Adipose tissue (tissue), 3 donors: Measurements from ENCODE around the gene RYR2. TPM values are rescaled to one million over a fixed set of nuclear protein-coding genes. Genes with fewer than 3 reads are reported as not detected.

ENCODE experiments used
- H3K27ac ChIP-seq: one replicate; pipeline ENCODE4 v1.5.1; 2013; ENCODE audit warnings: low read depth, low read length
- WGBS, 3 donors: extraction: QIAGEN DNeasy Blood & Tissue Kit; methylation state at CpG; one replicate each; pipeline ENCODE4 v1.1.7; 2013; 5-methylcytosine and 5-hydroxymethylcytosine counted together
- polyA plus RNA-seq, 3 donors: library from polyadenylated mRNA; stranded (reverse); fragments of 200-250 nt; gene quantifications; one replicate each; pipeline ENCODE4 v1.2.3, GENCODE V29; 2013
- donor health status: healthy with polysubstance abuse.
- donor health status: Bipolar disorder and iron deficiency.
- donor health status: healthy.

RYR2 gene
- polyA plus RNA-seq, 3 donors: 0.23 to 1.1 (median 0.36) TPM

- 48 to 85% (median 76%) methylated on average over 3 of the region's 3 CpGs for WGBS, 3 donors
Observed at GRCh38 chr1:237429252-237429651, 387.3 kb downstream of the RYR2 start.

GRCh38 chr1:237431448-237431847 is 389.5 kb downstream of the RYR2 start:
- H3K27ac ChIP-seq: no peak overlapping the region

More at GRCh38 chr1:237429252-237429651, 387.3 kb downstream of the RYR2 start:
- H3K27ac ChIP-seq: no peak overlapping the region

GRCh38 chr1:237440346-237440745 is 398.4 kb downstream of the RYR2 start:
- 39 to 90% (median 71%) methylated on average over 2 of the region's 2 CpGs for WGBS, 3 donors

GRCh38 chr1:237444120-237444790 is 402.3 kb downstream of the RYR2 start:
- H3K27ac ChIP-seq: no peak overlapping the region
- 58 to 71% (median 60%) methylated on average over 3 of the region's 3 CpGs for WGBS, 3 donors

More at GRCh38 chr1:237440346-237440745, 398.4 kb downstream of the RYR2 start:
- H3K27ac ChIP-seq: no peak overlapping the region

- 82 to 89% (median 88%) methylated on average over 7 of the region's 7 CpGs for WGBS, 3 donors
Observed at GRCh38 chr1:237448042-237448441, 406.1 kb downstream of the RYR2 start.

GRCh38 chr1:237457573-237457972 is 415.6 kb downstream of the RYR2 start:
- 66 to 84% (median 81%) methylated on average over 3 of the region's 3 CpGs for WGBS, 3 donors

More at GRCh38 chr1:237448042-237448441, 406.1 kb downstream of the RYR2 start:
- no peak overlapping the region for H3K27ac ChIP-seq

GRCh38 chr1:237467320-237467719 is 425.3 kb downstream of the RYR2 start:
- 45 to 48% (median 47%) methylated on average over 3 of the region's 3 CpGs for WGBS, 3 donors
- no peak overlapping the region for H3K27ac ChIP-seq

More at GRCh38 chr1:237457573-237457972, 415.6 kb downstream of the RYR2 start:
- H3K27ac ChIP-seq: no peak overlapping the region

- 59 to 68% (median 64%) methylated on average over 7 of the region's 7 CpGs for WGBS, 3 donors
- H3K27ac ChIP-seq: no peak overlapping the region
Observed at GRCh38 chr1:237470712-237471338, 428.8 kb downstream of the RYR2 start.

GRCh38 chr1:237471377-237471776 is 429.4 kb downstream of the RYR2 start:
- H3K27ac ChIP-seq: no peak overlapping the region
- WGBS, 3 donors: 0 to 87% (median 48%) methylated on average over 1 of the region's 1 CpG

GRCh38 chr1:237471956-237472355 is 430.0 kb downstream of the RYR2 start:
- H3K27ac ChIP-seq: no peak overlapping the region
- 0 to 67% (median 33%) methylated on average over 2 of the region's 2 CpGs for WGBS, 3 donors

GRCh38 chr1:237473854-237474253 is 431.9 kb downstream of the RYR2 start:
- WGBS, 3 donors: 58 to 91% (median 83%) methylated on average over 5 of the region's 5 CpGs

GRCh38 chr1:237478082-237478481 is 436.1 kb downstream of the RYR2 start:
- 37 to 76% (median 75%) methylated on average over 4 of the region's 4 CpGs for WGBS, 3 donors
- no peak overlapping the region for H3K27ac ChIP-seq

More at GRCh38 chr1:237473854-237474253, 431.9 kb downstream of the RYR2 start:
- H3K27ac ChIP-seq: no peak overlapping the region

- WGBS, 3 donors: 77 to 87% (median 85%) methylated on average over 3 of the region's 3 CpGs
- H3K27ac ChIP-seq: no peak overlapping the region
Observed at GRCh38 chr1:237478842-237479241, 436.9 kb downstream of the RYR2 start.

- H3K27ac ChIP-seq: no peak overlapping the region
- 87 to 95% (median 88%) methylated on average over 2 of the region's 2 CpGs for WGBS, 3 donors
Observed at GRCh38 chr1:237482777-237483176, 440.8 kb downstream of the RYR2 start.

GRCh38 chr1:237492359-237492758 is 450.4 kb downstream of the RYR2 start:
- 47 to 50% (median 49%) methylated on average over 1 of the region's 1 CpG for WGBS, 3 donors

GRCh38 chr1:237500566-237500965 is 458.6 kb downstream of the RYR2 start:
- 77 to 82% (median 78%) methylated on average over 6 of the region's 6 CpGs for WGBS, 3 donors
- no peak overlapping the region for H3K27ac ChIP-seq

More at GRCh38 chr1:237492359-237492758, 450.4 kb downstream of the RYR2 start:
- no peak overlapping the region for H3K27ac ChIP-seq

GRCh38 chr1:237503292-237503691 is 461.3 kb downstream of the RYR2 start:
- 77 to 88% (median 85%) methylated on average over 8 of the region's 8 CpGs for WGBS, 3 donors

GRCh38 chr1:237507005-237507404 is 465.0 kb downstream of the RYR2 start:
- no peak overlapping the region for H3K27ac ChIP-seq
- 83 to 90% (median 87%) methylated on average over 2 of the region's 2 CpGs for WGBS, 3 donors

More at GRCh38 chr1:237503292-237503691, 461.3 kb downstream of the RYR2 start:
- H3K27ac ChIP-seq: no peak overlapping the region

GRCh38 chr1:237509748-237510147 is 467.8 kb downstream of the RYR2 start:
- no peak overlapping the region for H3K27ac ChIP-seq
- WGBS, 3 donors: 58 to 80% (median 79%) methylated on average over 2 of the region's 2 CpGs

- WGBS, 3 donors: 83 to 91% (median 90%) methylated on average over 3 of the region's 3 CpGs
Observed at GRCh38 chr1:237525102-237525501, 483.1 kb downstream of the RYR2 start.

More at GRCh38 chr1:237525102-237525501, 483.1 kb downstream of the RYR2 start:
- no peak overlapping the region for H3K27ac ChIP-seq
